Stimulated activated CD8-positive, alpha-beta memory T cell treated with anti-CD3 and anti-CD28 coated beads, Interleukin-12 subunit alpha, Interleukin-12 subunit beta, amount 100 ng/mL, for 24 hours (primary cell): ENCODE measurements around the gene LCA5.
"Not testable (repeated sequence)": the region's sequence is repeated elsewhere in the genome, so short reads cannot be mapped to it uniquely, and the experiment has no call there.

Experiments used
- DNase-seq: peaks from one replicate; pipeline ENCODE4 v3.0.0-alpha.2; 2020; ENCODE audit errors: extremely low read depth

The LCA5 gene

DNA sequence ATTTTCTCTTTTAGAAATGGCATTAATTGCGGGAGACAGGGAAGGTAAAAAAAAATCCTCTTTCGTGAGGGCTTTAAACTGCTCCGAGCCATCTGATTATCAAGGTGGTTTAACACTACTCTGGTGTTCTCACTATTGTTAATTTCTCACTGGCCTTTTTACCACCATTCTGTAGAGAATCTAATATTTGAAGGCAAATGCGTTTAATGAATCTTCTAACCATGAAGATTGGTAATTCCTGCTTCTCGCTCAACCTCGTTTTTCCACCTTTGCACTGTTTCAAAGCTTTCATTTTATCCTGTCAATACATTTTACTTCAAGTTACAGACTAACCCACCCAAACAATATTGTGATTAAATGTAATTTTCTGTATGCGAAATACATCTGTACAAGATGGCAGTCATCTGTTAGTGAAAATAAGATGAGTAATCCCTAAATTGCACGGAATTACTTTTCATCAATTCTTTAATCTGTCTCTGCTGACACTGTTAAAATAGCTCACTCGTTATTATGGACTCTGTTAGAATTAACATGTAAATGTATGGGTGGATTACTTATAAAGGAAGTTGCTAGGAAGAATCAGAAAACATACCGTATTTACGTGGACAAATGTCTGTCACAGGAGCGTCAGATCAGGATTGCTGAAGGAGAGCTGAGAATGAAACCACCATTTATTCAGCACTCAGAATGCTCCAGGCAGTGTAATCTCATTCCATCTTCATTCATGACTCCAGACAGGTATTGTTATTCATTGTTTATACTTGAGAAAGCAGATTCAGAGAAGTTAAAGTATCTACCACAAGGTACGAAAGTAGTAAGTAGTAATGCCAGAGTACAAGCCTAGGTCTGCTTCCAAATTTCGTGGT, 1.1 kb upstream of the LCA5 start:
- DNase-seq: no peak

DNA sequence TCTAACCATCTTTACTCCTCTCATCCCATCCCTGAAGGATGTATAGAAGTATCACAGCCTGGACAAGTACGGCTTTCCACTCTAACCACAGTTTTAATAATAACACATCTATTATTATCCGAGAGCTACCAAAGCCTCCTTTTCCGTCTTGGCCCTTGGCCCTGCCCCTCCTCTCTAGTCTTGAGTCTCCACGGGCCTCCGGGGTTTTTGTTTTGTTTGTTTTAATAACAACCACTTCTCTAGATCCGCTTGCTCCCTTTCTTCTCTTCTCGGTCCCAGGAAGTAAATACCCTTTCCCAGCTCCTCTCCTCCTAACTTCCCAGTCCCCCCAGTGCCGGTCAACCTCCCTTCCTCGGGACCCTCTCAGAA, 661 bp downstream of the LCA5 start:
- no peak for DNase-seq

DNA sequence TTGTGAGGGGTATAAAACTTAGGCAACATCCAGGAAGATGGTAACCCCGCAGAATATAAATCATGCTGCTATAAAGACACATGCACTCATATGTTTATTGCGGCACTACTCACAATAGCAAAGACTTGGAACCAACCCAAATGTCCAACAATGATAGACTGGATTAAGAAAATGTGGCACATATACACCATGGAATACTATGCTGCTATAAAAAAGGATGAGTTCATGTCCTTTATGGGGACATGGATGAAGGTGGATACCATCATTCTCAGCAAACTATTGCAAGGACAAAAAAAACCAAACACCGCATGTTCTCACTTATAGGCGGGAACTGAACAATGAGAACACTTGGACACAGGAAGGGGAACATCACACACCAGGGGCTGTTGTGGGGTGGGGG, 7.7 kb downstream of the LCA5 start:
- not testable (repeated sequence) for DNase-seq

DNA sequence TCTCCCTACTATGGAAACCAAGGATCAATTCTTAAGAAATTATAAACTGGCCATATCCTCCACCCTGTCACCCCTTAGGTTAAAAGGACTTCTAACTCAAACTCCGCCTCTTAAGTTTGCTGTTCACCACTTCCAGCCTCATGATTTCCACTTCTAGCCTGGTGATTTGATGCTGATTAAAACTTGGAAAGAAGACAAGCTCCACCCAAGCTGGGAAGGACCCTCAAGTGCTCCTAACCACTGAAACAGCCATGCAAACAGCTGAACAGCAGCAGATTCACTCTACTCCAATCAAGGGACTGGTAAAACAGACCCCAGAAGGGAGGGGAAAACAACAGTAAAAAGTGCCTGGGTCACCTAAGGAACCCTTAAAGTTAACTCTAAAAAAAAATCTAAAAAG, 10.3 kb downstream of the LCA5 start:
- no peak for DNase-seq

DNA sequence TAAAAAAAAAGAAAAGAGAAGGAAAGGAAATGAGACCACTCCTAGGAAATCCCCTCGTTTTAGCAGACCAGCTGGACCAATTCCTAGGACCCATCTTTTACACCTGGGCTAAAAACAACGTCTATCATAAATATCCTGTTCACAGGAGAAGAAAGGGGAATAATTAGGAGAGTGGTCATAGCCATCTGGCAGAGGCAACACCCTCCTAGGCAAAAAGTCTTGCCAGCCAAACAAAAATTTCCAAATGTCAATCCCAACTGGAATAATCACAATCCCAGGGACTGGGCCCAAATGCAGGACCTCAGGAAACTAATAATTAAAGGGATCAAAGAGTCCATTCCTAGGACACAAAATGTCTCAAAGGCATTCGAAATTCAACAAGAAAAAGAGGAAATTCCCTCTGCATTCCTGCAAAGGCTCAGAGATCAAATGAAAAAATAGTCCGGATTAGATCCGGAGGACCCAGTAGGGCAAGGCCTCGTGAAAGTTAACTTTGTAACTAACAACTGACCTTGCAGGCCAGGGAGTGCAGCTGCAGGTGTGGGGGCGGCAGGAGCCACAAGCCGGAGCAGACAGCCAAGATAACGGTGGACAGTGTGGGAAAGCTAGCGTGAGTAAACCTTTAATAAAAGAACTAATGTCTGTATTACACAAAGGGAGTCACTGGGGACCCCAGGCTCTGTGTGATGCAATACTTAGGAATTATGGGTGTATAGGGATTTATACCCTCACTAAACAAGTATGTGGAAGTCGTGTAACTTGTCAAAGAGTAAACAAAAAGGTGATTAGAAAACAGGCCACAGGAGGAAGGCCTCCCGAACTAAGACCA, 11.7 kb downstream of the LCA5 start:
- DNase-seq: no peak

DNA sequence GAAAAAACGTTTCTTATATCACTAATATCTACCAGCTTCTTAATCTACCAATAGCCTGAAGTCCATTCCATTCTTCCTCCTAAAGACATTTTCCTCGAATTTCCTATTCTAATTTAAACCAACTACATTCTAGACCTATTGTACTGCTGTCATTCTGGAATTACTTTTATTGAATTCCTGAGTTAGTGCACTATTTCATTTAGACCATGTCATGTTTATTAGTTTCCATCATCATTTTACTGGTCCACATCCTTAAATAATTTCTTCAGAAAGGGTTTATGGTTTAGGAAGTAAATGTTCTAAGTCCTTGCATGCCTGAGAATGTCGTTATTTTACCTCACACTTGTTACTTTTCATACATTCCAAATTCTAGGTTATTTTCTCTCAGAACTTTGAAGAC, 13.2 kb downstream of the LCA5 start:
- no peak for DNase-seq

DNA sequence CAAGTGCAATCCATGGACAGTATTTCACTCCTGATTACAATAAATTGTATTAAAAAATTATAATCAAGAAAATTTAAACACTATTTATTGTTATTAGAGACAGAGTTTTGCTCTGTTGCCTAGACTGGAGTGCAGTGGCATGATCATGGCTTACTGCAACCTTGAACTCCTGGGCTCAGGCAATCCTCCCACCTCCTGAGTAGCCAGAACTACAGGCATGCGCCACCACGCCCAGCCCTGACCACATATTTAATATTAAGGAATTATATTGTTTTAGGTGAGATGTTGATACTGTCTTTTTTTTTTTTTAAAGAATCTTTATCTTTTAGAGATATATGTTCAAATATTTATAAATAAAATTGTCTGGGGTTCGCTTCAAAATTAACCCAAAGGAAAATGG, 14.6 kb downstream of the LCA5 start:
- no peak for DNase-seq

DNA sequence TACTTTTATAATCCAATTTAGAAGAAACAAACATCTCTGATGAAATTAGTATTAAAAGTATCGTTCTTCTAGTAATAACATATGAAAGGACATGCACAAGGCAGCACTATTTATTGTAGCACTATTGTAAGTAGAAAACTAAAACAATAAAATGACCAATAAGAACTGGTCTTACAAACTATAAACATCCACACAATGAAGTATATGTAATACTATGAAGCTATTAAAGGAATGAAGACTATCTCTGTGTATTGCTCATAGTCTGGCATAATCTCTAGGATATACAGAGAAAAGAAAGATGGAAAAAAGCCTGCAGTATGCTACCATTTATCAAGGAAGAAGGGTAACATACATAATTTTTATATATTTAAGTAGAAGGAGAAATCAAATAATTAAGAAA, 16.7 kb downstream of the LCA5 start:
- DNase-seq: no peak

DNA sequence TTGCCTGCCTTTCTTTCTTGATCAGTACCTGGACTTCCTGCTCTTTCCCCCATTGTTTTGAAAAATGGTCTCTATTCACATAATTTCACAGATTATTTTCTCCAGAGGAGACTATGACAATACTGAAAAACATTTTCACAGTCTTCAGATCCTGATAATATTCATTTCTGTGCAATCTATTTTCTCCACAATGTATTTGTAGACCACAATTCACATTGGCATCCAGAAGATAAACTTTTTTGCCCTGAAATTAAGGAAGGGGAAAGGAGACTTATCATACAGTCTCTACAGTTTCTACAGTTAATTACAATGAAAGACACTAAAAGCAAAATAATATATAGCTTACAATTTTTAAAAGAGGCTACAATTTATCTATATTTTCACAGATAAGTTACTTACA, 18.4 kb downstream of the LCA5 start:
- no peak for DNase-seq

DNA sequence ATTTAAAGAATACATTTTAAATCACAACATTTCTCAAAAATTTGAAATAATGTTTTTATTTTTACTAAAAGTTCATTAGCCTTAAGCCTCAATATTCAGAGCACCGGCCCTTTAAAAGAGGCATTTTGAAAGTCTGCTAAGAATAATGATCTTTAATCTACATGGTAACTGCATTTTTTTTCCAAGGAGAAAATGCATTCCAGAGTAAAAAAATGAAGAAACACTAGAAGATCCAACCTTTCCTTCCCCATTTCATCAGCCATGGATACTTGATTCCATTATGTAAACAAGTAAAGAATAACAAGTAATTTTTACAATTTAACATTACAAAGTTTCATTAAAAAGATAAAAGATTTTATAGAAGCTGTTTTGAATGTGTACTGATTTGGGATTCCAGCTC, 21.8 kb downstream of the LCA5 start:
- DNase-seq: no peak

DNA sequence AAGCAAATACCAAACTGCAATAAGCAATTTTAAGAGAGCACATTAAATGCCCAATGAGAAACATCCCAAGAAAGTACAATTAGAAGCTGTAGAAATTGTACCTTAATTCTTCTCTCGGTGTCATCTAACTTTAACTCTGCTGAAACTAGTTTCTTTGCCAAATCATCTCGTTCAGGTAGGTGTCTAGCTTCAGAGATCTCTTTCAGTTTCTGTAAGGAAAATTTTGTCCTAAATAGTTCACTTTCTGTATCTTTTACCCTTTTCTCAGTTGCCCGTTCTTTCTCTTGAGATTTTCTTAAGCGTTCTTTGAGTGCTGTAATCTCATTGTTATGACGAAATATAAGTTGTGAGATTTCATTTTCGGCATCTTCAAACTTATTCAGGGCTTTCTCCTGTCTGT, 24.1 kb downstream of the LCA5 start:
- DNase-seq: no peak

DNA sequence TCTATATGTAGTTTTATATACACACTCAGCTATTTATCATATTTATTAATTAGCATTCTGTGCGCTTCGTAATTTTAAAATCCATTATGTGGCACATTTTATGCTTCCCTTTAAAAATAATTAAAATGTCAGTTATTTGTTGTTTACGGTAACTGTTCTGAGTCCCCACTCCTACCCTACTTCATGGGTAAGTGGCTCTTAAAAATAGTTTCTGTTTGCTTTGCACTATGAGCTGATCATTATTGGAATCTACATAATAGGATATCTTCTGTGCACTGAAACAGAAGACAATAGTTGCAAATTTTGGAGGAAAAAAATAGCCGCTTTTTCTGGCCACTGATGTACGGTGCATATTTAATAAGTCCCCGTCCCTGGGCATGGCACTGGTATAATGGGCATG, 25.2 kb downstream of the LCA5 start:
- no peak for DNase-seq

DNA sequence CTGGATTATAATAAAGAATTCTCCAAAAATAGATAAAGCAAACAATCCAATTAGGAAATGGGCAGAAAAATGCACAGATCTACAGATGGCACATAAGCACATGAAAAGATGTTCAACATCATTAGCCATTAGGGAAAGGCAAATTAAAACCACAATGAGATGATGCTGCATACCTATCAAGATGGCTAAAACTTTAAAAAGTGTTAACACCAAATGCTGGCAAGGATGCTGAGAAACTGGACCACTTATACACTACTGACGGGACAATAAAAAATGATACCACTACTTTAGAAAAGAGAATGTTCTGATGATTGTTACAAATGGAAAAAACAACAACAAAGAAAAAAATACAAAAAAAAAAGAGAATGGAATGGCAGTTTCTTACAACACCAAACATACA, 26.5 kb downstream of the LCA5 start:
- no peak for DNase-seq

DNA sequence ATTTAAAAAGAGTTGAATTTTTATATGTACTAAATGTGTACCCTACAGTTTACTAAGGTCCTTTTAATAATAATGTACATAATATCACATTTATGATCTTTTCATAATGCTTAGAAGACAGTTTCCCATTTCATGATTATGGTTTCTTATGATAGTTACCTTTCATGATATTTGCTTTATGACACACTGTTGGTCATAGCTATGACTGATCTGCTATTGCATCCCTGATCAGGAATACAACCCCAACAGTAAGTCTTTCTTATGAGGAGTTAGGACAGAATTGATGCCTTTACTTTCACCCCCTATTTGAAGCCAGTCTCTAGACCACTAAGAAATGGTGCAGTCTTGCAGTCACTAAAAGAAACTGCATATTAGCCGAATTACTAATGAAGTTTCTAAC, 31.0 kb downstream of the LCA5 start:
- DNase-seq: no peak

DNA sequence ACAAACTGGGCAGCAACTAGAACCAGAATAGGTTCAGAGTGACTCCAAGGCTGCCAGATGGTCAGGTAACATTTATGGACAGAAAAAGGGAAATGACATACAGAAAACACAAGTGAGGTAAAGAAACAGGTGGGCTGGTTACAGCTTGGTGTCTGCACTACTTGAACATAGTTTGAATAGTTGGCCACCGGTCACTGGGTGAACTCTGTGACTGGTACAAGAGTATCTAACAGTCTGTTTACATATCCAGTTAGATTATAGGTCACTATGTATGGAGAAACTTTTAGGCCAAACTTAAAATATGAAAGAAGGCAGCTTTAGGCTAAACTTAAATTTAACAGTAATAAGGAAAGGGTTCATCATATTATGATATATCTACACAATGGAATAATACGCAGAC, 32.9 kb downstream of the LCA5 start:
- no peak for DNase-seq

DNA sequence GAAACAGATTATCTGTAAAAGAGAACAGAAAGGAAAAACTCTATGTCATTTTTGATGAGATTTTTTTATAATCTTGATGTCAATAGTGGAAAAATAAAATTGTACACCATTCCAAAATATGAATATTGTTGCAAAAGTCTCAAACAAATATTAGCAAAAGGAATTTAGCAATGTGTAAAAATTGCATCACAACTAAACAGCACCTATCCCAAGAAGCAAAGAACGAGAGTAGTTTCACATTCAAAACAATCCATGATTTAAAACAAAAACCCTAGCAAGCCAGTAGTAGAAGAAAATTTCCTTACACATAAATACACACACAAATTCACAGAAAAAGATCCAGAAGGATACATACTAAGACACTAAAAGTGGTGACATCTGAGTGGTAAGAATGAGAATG, 38.4 kb downstream of the LCA5 start:
- no peak for DNase-seq

DNA sequence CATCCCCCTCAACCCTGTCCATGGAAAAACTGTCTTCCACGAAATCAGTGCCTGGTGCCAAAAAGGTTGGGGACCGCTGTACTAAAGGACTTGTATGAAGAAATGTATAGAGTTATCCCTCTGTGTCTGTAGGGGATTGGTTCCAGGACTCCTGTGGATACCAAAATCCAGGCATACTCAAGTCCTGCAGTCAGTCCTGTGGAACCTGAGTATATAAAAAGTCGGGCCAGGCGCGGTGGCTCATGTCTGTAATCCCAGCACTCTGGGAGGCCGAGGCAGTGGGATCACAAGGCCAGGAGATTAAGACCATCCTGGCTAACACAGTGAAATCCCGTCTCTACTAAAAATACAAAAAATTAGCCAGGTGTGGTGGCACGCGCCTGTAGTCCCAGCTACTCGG, 42.0 kb downstream of the LCA5 start:
- DNase-seq: no peak

DNA sequence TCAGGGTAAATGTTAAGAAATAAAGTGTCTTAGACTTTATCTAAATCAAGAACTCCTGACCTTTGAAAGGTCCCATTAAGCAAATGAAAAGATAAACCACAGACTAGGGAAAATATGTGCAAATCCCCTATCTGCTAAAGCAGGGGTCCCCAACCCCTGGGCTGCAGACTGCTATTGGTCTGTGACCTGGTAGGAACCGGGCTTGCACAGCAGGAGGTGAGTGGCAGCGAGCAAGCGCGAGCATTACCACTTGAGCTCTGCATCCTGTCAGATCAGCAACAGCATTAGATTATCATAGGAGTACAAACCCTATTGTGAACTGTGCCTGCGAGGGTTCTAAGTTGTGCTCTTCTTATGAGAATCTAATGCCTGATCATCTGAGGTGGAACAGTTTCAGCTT, 42.4 kb downstream of the LCA5 start:
- DNase-seq: no peak

DNA sequence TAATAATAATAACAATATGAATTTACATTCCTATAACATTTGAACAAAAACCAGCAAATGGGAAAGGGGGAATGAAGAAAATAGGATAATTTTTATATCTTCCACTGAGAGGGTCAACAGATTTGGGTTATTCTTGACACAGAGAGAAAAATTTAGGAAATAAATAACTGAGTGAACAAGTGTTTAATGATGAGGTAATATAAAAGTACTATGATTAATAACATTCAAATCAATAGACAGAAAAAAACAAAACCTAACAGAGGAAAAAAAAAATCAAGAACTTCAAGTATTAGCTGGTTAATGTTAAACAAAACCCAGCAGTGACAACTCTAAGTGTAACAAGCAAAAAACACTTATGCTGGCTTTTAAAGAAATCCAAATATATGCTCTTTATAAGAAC, 66.5 kb downstream of the LCA5 start:
- no peak for DNase-seq

DNA sequence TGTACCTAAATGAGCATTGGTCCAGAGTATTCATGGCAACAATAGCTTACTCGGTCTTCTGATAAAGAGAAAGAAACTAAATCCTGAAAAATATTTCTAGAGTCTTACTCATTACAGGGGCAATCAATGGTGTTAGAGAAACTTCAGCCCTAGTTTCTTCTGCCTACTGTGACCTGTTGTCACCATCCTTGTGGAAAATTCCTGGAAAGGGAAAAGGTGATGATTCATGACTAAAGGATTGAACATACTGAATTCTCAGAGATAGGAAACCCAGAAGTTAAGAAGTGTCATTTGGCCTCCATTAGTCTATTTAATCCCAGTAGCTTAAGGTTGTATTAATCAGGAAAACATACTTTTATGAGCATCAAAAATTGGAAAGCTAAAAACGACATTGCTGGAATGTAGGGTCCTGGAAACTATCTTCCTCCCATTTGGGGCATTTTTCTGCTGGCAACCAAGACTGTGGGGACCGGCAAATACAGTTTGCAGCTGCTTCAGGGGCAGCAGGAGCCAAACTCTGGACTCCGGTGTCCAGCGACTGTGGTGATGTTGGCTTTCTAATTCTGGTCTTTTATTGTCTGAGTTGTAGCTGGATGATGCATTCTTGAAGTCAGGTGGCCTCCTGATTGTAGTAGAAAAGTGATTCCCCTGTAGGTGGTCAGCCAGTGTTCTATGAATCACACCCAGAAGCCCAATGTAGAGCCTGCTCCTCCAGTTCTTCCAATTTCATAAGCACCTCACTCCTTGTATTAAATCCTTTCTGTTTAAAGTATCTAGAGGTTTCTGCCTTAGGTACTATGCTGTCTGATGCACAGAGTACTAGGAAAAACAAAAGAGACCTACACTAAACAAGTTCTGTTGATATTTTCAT, 67.6 kb downstream of the LCA5 start:
- no peak for DNase-seq

DNA sequence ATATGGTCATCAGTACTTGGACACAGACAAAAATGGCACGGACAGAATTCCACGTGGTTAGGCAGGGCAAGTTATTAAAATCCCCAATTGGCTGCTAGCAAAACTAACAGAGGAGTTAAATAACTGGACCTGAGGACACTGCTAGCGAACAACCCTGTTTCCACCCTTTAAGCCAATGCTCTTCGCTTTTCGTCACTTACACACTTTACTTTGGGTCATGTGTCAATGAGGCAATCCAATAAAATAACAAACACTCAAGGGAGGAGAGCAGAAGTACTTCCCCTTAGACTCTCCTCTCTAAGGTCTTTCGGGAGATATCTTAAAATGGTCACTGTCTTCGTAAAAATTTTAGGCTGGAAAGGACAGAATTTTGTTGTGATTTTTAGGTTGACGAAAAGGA, 68.6 kb downstream of the LCA5 start:
- no peak for DNase-seq

DNA sequence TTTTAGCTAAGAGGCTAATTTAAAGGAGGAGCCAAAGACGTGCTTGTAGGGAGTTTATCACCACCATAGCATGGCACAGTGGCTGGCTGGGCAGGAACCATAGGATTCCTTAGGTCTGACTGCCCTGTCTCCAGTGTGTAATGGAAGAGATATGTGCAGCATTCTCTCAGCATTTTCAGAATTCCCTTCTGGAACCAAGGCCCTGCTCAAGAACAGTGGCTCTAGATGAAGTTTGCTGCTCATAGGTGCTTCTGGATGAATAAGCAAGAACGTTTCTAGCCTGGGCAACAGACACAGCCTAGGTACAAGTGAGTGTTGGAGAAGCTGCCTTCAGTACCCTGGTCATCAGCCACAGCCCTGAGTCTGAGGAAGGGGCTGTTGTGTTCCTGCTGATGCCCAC, 69.1 kb downstream of the LCA5 start:
- no peak for DNase-seq
